NCI-H2196 treated with DMSO at 0.1 percent for 48 hours (cell line): Measurements from ENCODE around the gene FAM9A.
"Not testable (repeated sequence)": the region's sequence is repeated elsewhere in the genome, so short reads cannot be mapped to it uniquely, and the experiment has no call there.

Source experiments
- DNase-seq: peaks from one replicate; lab custom pipeline; 2025; ENCODE audit not compliant: unreplicated experiment; lab: John Stamatoyannopoulos, UW

FAM9A gene

DNA sequence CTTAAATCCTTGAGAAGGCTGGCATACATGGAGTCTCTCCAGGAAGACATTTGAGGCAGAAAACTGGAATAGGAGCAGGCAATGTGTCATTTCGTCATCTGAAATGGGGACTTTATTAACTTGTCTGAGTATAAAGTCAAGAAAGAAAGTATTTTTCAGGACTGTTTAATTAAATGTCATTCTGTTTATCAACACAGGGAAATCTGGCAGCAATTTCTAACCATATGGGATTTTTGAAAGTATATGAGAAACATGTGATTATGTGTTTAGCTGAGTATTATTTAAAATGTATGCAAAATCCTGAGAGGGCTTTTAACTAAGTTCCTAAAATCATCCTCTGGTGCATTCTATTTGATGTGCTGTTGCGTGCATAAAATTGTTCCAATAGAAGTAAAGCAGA is 3.9 kb upstream of the FAM9A start:
- no peak for DNase-seq

DNA sequence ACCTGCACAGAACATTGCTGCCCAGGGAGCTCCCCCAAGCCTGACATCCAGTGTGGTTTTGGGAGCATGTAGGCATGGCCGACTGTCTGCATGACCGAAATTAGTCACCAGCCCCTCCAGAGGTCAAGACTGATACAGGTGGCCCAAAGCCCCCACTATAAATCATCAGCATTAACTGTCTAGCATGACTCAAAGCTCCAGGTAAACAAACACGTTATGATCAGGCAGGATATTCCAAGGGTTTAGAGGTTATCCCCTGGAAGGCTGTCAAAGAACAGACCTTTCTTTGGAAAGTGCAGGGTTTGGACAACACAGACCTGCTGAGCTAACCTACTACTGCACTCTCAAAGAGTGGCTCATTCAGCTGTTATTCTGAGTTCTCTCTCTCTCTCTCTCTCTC is 2.1 kb upstream of the FAM9A start:
- no peak for DNase-seq

DNA sequence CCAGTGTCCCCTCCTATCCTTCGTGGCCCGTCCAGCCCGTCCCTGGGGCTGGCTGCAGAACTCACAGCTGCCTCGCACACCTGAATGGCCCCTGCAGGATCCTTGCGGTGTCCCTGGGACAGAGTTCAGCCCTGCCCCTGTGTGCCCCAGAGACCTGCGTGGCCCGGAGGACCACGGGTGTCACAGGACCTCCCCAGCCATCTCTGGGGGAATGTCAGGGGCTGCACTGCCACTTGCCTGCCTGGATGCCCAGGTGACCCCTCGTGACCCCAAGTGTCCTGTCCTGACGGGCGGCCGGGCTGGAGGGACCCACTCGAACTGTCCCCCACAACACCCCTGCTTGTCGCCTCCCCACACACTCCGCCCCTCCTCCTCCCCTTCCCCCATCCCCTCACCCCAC is 832 bp downstream of the FAM9A start:
- not testable (repeated sequence) for DNase-seq

DNA sequence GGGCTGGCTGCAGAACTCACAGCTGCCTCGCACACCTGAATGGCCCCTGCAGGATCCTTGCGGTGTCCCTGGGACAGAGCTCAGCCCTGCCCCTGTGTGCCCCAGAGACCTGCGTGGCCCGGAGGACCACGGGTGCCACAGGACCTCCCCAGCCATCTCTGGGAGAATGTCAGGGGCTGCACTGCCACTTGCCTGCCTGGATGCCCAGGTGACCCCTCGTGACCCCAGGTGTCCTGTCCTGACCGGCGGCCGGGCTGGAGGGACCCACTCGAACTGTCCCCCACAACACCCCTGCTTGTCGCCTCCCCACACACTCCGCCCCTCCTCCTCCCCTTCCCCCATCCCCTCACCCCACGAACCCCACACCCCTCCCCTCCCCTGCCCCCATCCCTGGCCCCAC is 1.9 kb downstream of the FAM9A start:
- not testable (repeated sequence) for DNase-seq

DNA sequence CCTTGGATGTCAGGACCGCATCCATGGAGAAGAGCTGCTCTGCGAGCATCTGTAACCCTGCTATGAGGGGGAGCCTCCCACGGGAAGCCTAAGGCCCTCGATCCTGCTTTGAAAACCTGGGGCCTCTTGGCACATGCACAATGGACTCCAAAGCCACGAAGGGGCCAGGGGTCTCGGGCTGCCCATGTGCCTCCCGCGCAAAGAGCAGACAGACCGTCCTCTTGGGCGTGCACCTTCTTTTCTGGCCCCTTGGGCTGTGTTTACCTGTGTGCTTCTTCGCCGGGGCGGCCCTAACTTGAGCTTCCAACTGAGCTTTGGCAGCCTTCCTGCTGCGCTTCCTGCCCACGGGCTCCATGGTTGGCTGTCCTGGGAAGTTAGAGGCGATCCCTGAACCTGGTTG is 2.5 kb downstream of the FAM9A start:
- not testable (repeated sequence) for DNase-seq

DNA sequence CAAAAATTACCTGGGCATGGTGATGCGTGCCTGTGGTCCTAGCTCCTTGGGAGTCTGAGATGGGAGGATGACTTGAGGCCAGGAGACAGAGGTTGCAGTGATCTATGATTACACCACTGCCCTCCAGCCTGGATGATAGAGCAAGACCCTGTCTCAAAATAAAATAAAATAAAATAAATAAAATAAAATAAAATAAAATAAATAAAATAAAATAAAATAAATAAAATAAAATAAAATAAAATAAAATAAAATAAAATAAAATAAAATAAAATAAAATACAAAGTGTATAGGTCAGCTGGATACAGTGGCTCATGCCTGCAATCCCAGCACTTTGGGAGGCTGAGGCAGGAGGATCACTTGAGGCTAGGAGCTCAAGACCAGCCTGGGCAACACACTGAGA is 14.1 kb downstream of the FAM9A start:
- not testable (repeated sequence) for DNase-seq

DNA sequence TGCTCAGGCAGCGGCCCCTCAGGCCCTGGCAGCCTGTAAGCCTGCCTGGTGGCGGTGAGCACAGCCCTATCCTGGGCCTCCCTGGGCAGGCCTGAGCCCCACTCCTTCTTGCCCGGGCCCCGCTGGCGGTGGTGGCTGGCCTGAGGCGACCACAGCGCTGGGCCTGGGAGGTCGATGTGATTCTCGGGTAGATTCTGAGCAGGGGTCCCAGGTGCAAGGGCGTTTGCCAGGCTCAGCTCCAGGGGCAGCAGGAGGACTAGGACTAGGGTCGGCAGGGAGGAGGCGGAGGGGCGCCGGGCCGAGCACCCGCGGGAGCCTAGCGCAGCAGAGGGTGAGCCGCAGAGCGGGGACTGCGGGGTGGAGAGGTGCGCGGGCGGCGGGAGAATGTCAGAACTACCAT is 17.0 kb downstream of the FAM9A start:
- no peak for DNase-seq

DNA sequence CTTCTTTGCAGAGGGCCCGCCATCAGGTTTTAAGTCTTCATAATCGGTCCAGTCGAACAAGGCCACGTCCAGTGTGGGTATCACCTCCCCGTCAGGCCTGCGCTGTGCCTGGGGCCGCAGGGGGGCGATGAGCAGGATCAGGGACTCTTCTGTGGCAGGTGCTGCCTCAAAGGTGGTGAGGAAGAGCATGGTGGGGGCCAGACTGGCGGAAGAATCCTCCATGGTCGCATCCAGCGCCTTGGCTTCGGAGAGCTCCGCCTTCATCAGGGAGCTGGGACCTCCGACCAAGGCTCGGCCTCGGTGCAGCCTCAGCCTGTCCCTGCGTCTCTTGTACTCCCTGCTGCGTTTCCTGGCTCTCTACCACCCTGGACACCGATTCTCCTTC is 17.5 kb downstream of the FAM9A start:
- no peak for DNase-seq

DNA sequence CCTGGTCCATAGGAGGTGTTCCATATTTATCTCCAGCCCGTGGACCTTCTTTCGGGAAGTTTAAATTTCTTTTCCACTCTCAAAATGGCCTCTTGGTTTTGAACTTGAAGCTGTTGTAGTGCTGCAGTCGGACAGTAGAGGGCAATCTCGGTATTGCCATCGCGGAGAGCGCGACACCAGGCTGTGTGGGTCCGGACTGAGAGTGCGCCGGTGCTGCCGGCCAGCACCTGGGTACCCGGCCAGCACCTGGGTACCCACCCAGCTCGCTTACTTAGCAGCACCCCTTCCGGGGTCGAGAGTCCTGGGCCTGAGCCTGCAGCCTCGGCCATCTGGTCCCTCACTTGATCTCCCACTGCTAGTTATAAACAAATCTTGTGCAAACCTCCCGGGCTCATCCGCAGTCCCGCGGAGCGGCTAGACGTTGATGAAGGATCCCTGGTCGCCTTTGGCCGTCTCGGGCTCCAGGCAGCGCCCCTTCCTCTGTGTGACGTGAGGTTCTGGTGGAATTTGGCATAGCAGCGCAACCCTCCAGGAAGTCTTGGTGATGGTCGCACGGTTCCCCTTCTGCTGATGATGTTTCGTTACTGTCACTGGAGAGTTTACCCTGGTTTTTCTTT is 18.0 kb downstream of the FAM9A start:
- DNase-seq = no peak

DNA sequence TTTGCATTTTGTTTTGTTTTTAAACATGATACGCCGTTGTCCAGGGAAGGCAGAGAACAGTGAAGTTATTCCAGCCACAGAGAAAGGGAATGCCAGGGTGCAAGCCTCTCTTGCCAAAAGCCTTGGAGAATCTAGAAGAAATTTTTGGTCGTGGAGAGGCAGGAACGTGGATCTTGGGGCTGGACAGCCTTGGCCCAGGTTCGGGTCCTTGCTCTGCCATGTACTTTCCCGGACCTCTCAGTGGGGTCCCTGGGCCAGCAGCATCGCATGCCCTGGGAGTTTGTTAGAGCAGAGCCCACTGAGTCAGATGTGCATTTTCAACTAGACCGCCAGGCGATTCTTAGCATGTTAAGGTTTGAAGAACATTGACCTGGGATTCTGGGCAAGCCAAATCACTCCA is 18.6 kb downstream of the FAM9A start:
- no peak for DNase-seq

DNA sequence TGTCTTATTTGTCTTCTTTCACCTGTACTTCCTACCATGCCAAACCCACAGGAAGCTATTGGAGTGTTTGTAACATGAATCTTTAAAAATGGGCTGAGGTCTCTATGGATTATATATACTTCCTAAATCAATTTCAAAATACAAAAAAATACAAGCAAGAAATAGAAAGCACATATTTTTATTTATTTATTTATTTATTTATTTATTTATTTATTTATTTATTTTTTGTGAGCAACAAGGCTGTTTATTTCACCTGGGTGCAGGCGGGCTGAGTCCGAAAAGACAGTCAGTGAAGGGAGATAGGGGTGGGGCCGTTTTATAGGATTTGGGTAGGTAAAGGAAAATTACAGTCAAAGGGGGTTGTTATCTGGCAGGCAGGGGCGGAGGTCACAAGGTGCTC is 19.3 kb downstream of the FAM9A start:
- DNase-seq = not testable (repeated sequence)

DNA sequence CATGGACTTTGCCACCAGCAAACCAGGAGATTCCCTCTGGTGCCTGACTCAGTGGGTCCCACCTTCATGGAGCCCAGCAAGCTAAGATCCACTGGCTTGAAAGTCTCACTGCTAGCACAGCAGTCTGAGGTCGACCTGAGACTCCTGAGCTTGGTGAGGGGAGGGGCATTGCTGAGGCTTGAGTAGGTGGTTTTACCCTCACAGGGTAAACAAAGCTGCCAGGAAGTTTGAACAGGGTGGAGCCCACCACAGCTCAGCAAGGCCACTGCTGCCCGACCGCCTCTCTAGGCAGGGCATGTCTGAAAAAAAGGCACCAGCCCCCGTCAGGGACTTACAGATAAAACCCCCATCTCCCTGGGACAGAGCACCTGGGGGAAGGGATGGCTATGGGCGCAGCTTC is 28.1 kb downstream of the FAM9A start:
- no peak for DNase-seq

DNA sequence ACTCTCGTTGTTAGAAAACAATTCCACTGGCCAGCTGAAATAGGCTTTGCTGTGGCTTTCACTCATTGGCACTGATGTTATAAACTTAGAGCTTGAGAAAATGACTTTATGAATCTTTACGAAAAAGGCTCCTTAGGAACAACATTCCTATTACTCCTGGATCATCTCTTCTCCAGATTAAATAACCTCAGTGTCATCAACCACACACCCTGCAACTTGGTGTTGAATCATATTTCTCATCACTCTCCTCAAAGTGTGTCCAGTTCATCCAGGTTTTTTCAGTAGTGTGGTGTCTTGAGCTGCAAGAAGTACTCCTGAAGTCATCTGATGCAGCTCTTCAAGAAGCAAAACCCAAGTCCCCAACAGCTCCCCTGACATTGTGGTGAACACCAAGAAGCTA is 41.2 kb downstream of the FAM9A start:
- DNase-seq = no peak

DNA sequence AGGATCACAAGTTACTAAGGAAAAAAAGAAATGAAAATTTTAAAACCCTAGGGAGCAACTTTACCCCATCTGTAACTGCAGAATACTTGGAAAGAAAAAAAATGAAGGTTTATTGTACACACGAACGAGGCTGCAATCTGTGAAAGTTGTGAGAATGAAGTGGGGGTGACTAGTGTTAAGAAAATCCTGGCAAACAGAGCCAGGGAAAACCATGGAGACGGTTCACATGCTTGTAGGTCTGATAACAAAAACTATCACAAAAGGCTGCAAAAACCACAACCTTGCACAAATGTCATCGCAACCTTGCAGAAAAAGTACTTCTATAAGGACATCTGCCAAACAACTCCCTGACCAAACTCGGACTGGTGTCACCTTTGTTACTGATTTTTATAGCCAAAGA is 42.5 kb downstream of the FAM9A start:
- DNase-seq = not testable (repeated sequence)

DNA sequence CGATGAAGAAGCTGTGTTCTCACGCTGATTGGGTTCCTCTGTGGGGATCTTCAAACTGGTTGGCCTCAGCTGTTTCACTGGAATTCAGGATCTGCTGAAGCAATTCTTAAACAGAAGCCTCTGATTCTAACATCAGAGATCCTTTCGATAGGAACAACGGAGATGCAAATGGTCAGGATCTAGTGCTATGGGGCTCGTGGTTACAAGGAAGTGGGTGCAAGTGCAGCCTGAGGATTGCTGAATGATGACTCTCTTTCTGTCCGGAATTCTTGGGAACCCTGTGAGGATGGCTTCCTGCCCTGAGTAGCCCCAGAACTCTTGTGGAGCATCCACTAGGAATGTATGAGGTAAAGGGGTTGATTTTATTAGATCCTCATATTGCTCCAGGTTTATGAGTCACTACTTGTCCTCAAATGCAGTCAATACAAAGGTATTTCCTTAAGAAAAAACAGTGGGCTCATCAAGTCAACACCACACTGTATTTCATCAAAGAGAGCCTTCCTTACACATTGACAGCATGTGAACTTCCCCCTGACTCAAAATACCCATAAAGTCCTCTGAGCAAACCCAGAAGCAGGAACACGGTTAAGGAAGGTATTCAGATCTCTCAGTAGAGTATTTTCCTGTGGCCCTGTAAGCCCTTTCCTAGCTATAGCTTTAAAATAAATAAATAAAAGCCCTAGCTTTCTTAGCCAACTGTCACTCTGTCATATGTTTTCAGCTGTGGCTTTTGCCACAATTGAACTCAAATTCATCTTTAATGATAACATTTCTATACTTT is 43.4 kb downstream of the FAM9A start:
- not testable (repeated sequence) for DNase-seq

DNA sequence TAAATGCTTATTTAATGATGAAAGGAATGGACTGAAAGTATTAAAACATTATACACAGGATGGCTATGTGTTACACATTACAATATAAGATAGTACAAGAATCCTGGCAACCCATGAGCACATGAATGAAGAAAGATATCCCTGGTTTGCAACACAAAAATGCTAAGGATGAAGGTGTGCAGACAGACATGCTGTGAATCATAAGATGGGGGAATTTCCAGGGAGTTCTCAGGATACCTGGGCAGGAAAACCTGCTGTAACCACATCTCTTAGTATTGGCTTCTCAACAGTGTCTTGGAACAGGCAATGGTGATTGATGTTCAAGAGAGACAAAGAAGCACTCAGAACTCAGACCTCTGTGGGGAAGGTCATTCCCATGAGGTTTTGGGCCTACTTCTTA is 45.4 kb downstream of the FAM9A start:
- no peak for DNase-seq

DNA sequence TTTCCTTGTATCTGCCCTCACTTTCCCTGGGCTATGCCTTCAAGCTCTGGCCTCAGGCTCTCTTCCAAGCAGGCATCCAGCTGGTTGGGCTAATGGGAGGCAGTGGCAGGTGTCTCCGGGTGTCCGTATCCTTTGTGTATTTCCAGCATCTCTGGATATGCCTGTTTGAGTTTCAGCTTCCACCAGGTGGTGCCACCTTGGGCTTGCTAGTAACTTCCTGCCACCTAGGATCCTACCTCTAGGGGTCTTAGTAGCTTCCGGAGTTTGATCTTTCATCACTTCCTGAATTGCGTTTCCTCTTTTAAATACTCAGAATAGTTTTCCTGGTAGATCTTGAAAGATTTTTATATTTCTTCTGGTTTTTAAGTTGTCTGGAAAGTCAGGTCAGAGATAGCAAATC is 46.1 kb downstream of the FAM9A start:
- DNase-seq = no peak

DNA sequence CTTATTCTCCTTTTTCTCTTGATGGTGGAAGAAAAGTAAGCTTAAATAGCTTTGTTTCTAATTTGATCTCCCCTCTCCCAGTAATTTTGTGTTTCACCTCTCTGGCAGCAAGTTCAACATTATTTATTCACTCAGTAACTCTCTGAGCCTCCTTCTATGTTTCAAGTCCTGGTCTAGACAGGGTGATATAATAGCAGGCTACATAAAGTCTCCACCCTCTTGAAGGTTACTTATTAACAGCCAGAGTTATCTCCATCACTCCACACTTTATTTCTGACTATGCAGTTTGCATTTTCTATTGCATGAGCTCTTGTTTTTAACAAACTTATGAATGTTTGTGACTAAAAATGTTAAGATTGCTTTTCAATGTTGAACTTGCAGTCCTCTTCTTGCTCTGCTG is 51.5 kb downstream of the FAM9A start:
- no peak for DNase-seq

DNA sequence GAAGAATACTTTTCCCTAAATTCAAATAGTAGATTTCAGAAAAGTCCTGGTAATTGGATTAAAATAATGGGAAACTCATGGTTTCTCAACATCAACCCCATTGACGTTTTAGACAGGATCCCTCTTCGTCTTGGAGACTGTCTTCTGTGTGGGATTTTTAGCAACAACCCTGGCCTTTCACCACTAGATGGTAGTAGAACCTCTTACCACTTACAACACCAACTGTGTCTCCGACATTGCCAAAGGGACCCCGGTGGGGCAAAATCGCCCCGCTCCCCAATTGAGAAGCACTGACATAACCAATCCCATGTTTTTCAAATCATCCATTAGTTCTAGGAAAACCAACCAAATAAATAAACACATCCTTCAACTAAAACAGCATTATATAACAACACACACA is 52.3 kb downstream of the FAM9A start:
- DNase-seq = no peak

DNA sequence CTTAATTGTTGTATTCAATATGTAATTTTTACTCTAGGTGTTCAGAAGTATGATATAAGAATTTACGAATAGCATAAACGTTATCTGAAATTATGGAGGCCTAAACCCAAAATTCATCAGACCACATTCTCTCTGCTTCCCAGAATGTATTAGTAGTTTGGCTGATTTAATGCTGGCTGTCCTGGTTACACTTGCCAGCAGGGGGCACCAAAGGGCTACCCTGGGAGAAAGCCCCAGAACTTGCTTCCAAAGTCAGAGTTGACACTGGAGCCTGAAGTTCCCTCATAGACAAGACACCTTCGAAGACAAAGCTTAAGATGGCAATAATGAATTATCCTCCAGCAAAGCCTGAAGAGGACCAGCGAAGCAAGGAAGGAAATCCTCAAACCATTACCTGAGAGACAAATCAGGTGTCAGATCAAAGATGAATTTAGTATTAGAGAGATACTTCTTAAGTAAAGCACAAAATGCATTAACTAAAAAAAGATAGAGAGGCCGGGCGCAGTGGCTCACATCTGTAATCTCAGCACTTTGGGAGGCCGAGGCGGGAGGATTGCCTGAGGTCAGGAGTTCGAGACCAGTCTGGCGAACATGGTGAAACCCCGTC is 58.0 kb downstream of the FAM9A start:
- no peak for DNase-seq

DNA sequence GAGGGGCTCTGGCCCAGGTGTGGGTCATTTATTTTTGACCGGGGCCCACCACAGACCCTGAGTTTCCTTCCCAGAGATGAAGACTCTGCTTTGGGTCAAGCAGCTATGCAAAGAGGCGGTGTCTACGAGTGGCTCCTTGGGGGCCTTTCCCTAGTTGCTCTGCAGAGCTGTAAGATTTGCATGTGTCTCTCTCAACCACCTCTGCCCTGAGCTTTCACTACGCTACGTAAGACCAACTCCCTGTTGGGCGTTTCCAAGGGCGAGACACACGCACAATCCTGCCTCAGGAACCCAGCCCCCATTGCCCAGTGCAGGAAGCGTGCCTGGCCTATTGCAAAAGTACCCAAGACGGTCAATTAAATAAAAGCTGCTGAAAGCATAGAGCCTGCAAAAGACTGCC is 59.2 kb downstream of the FAM9A start:
- DNase-seq = no peak
